HepG2 (cell line): Measurements from ENCODE around the gene PRKCD. TPM values are rescaled to one million over a fixed set of nuclear protein-coding genes. Genes with fewer than 3 reads are reported as not detected.

Experiments used
- ADNP ChIP-seq: sonication (generic); formaldehyde crosslinking; IDR thresholded peaks from 2 replicates; pipeline ENCODE4 v1.4.0; 2020; ENCODE audit warnings: missing genetic modification reagents
- KMT2B ChIP-seq: IDR thresholded peaks from 2 replicates; pipeline ENCODE4 v1.6.1; 2016; ENCODE audit warnings: missing genetic modification reagents, missing compliant biosample characterization
- LRRFIP1 ChIP-seq: sonication (generic); formaldehyde crosslinking; conservative IDR thresholded peaks from 2 replicates; pipeline ENCODE4 v1.4.0; 2020; ENCODE audit warnings: missing genetic modification reagents
- NCOA1 ChIP-seq: sonication (generic); formaldehyde crosslinking; IDR thresholded peaks from 2 replicates; pipeline ENCODE4 v1.9.0; 2021; ENCODE audit warnings: missing genetic modification reagents
- PRPF4 ChIP-seq: fragments of 200-400 bp; formaldehyde crosslinking; IDR thresholded peaks from 2 replicates; pipeline ENCODE4 v1.6.1; 2016; ENCODE audit warnings: low read length, low read depth; ENCODE audit not compliant: poor library complexity, severe bottlenecking
- RBAK ChIP-seq: sonication (generic); formaldehyde crosslinking; IDR thresholded peaks from 2 replicates; pipeline ENCODE4 v1.5.1; 2020; ENCODE audit warnings: mild to moderate bottlenecking, missing genetic modification reagents
- SIN3A ChIP-seq: IDR thresholded peaks from 2 replicates; pipeline ENCODE4 v1.6.1; 2011; ENCODE audit warnings: low read depth, mild to moderate bottlenecking, control low read depth, low read length, borderline replicate concordance
- SUZ12 ChIP-seq: fragments of 150-350 bp; IDR thresholded peaks from 2 replicates; pipeline ENCODE4 v1.6.1; 2014; ENCODE audit warnings: low read depth, low read length
- THAP11 ChIP-seq: IDR thresholded peaks from 2 replicates; pipeline ENCODE4 v1.6.1; 2016; ENCODE audit warnings: missing biosample characterization, missing genetic modification reagents
- ZBTB1 ChIP-seq: sonication (generic); formaldehyde crosslinking; IDR thresholded peaks from 2 replicates; pipeline ENCODE4 v1.4.0; 2020; ENCODE audit warnings: missing genetic modification reagents, borderline replicate concordance
- ZBTB7A ChIP-seq: sonication (generic); formaldehyde crosslinking; IDR thresholded peaks from 2 replicates; pipeline ENCODE4 v1.8.0; 2022; ENCODE audit warnings: mild to moderate bottlenecking, missing genetic modification reagents
- ZNF333 ChIP-seq: sonication (generic); formaldehyde crosslinking; IDR thresholded peaks from 2 replicates; pipeline ENCODE4 v1.4.0; 2020; ENCODE audit warnings: mild to moderate bottlenecking, missing genetic modification reagents, borderline replicate concordance
- ZNF362 ChIP-seq: sonication (generic); formaldehyde crosslinking; IDR thresholded peaks from 2 replicates; pipeline ENCODE4 v1.4.0; 2020; ENCODE audit warnings: missing genetic modification reagents, mild to moderate bottlenecking, borderline replicate concordance
- ZNF451 ChIP-seq: sonication (generic); formaldehyde crosslinking; IDR thresholded peaks from 2 replicates; pipeline ENCODE4 v1.5.0; 2020; ENCODE audit warnings: mild to moderate bottlenecking, missing genetic modification reagents
- ZNF510 ChIP-seq: sonication (generic); formaldehyde crosslinking; IDR thresholded peaks from 2 replicates; pipeline ENCODE4 v1.4.0; 2020; ENCODE audit warnings: low read depth, mild to moderate bottlenecking, missing genetic modification reagents
- ZNF512B ChIP-seq: sonication (generic); formaldehyde crosslinking; IDR thresholded peaks from 2 replicates; pipeline ENCODE4 v1.5.1; 2020; ENCODE audit warnings: missing genetic modification reagents, mild to moderate bottlenecking, borderline replicate concordance
- ZNF800 ChIP-seq: sonication (generic); formaldehyde crosslinking; IDR thresholded peaks from 2 replicates; pipeline ENCODE4 v1.4.0; 2020; ENCODE audit warnings: missing genetic modification reagents
- polyA plus RNA-seq, 8 experiments: library from polyadenylated mRNA; depleted of rRNA in 3 of 8; stranded (reverse) in 7 of 8; unstranded in 1 of 8; fragments of >200 nt; fragmentation: Illumina TruSeq in 4 of 8; extraction: Trizol in 4 of 8; gene quantifications; 2 replicates each; pipeline versions ENCODE4 v1.2.1 to v1.2.3, GENCODE V29; 2011 to 2016; ENCODE audit warnings: low read depth in 4 of 8, missing spikeins in 1 of 8, mixed read lengths in 1 of 8; ENCODE audit not compliant: insufficient read depth in 1 of 8
- total RNA-seq, 5 experiments: library from RNA; depleted of rRNA; stranded (reverse); fragments of >200 nt; fragmentation: Illumina TruSeq; extraction: Trizol; gene quantifications; 2 replicates each; pipeline ENCODE4 v1.2.3, GENCODE V29; 2016; ENCODE audit warnings: low read depth in 1 of 5
- TF ChIP-seq, protein P1 (sequence below): sonication (generic); formaldehyde crosslinking; IDR thresholded peaks from 2 replicates; pipeline ENCODE4 v1.8.1; 2023; ENCODE audit warnings: mild to moderate bottlenecking, missing genetic modification reagents

The PRKCD gene
- total and polyA plus RNA-seq, 2 of the 13 experiments (the other 11 are each of a cell fraction or from before 2014, with no cell fraction given): 1.6 to 40.7 TPM

DNA sequence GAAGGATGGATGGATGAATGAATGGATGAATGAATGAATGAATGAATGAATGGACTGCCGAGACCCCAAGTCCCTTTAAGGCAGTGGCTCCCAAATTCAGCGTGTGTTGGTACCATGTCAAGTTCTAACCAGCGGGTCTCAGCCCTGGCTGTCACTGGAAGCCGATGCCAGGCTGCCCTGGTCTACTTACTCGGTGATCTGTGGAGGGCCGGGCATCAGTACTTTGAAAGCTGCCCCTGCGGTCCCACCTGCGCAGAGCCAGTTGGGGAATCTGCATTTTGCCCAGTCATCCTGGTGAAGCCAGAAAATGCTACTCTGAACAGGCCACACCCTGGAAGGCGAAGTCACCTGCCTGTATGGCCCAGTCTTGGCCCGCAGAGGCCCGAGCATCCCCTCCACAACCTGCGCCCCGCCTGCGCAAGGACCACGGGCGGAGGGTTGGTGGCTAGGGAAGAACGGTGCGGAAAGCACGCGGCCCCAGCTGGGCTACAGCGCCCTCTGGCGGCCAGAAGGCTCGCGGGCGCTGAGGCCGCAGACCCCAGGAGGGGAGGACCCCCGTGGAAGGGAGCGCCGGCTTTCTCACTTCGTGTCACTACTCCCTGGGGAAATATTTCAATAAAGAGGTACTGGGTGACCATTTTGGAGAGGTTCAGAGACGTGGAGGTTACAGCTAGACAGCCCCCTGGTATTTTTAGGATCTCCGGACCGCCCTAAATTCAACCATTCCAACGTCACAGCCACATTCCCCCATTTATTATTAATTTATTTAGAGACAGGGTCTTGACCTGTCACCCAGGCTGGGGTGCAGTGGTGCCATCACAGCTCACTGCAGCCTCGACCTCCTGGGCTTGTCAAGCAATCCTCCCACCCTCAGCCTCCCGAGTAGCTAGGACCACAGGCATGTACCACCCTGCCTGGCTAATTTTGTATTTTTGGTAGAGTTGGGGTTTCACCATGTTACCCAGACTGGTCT lies 34.9 kb downstream of the PRKCD start (continued):
- TF ChIP-seq THAP11 (CRISPR knock-in tag) (no peak), LRRFIP1 (CRISPR knock-in tag) (no peak), PRPF4 (no peak), ZNF800 (no peak), KMT2B (CRISPR knock-in tag) (peak; percentile 31; the same call in 1 of the 2 replicates), NCOA1 (no peak), ZBTB7A (CRISPR knock-in tag) (peak; percentile 92), ZNF510 (CRISPR knock-in tag) (no peak), ZNF451 (CRISPR knock-in tag) (no peak), RBAK (CRISPR knock-in tag) (no peak), ZNF362 (CRISPR knock-in tag) (no peak), ZNF512B (CRISPR knock-in tag) (no peak), ZNF333 (CRISPR knock-in tag) (no peak), ZBTB1 (CRISPR knock-in tag) (no peak), SUZ12 (no peak), ADNP (no peak), SIN3A (no peak)
- TF ChIP-seq, protein P1, sequence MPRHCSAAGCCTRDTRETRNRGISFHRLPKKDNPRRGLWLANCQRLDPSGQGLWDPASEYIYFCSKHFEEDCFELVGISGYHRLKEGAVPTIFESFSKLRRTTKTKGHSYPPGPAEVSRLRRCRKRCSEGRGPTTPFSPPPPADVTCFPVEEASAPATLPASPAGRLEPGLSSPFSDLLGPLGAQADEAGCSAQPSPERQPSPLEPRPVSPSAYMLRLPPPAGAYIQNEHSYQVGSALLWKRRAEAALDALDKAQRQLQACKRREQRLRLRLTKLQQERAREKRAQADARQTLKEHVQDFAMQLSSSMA: no peak
